CD14-positive monocyte (primary cell): Measurements from ENCODE around the gene UCMA. TPM values are rescaled to one million over a fixed set of nuclear protein-coding genes. Genes with fewer than 3 reads are reported as not detected.
A peak's percentile ranks its signal among the peaks of the same experiment; 100 is the strongest.
"Not testable (repeated sequence)": the region's sequence is repeated elsewhere in the genome, so short reads cannot be mapped to it uniquely, and the experiment has no call there.

Experiments
- DNase-seq, 3 donors: peaks; one replicate each; pipeline ENCODE4 v3.0.0-alpha.2; 2011 to 2022
- H2AFZ ChIP-seq: 2 replicates; pipeline ENCODE4 v1.6.0; 2012; ENCODE audit warnings: mild to moderate bottlenecking, low read depth, low read length, inconsistent platforms; ENCODE audit not compliant: insufficient read depth, poor library complexity, severe bottlenecking
- H3K27ac ChIP-seq, 2 donors: 1 replicate in 1 of 2; 2 replicates in 1 of 2; pipeline ENCODE4 v1.5.1; 2012 to 2013; ENCODE audit warnings: low read length in 2 of 2, control low read depth in 1 of 2, inconsistent platforms in 1 of 2, low read depth in 1 of 2, mild to moderate bottlenecking in 1 of 2
- H3K27me3 ChIP-seq, 2 donors: one replicate each; pipeline versions ENCODE4 v1.6.0 to v1.6.1; 2011 to 2013; ENCODE audit warnings: low read length in 2 of 2; ENCODE audit not compliant: control insufficient read depth in 2 of 2, insufficient read depth in 2 of 2
- H3K36me3 ChIP-seq, 2 donors: replicated peaks in 1 of 2; 1 replicate in 1 of 2; 2 replicates in 1 of 2; pipeline versions ENCODE4 v1.5.1 to v1.6.1; 2012 to 2013; ENCODE audit warnings: low read length in 2 of 2, control low read depth in 1 of 2, inconsistent platforms in 1 of 2, mild to moderate bottlenecking in 1 of 2; ENCODE audit not compliant: insufficient read depth in 2 of 2, control insufficient read depth in 1 of 2
- H3K4me1 ChIP-seq, 2 donors: 1 replicate in 1 of 2; 2 replicates in 1 of 2; pipeline versions ENCODE4 v1.5.1 to v1.6.1; 2012 to 2013; ENCODE audit warnings: low read length in 2 of 2, control low read depth in 1 of 2, inconsistent platforms in 1 of 2, mild to moderate bottlenecking in 1 of 2, moderate library complexity in 1 of 2; ENCODE audit not compliant: insufficient read depth in 2 of 2, control insufficient read depth in 1 of 2
- H3K4me2 ChIP-seq: replicated peaks from 2 replicates; pipeline ENCODE3; 2012; ENCODE audit warnings: low read length, moderate library complexity, mild to moderate bottlenecking; ENCODE audit not compliant: poor library complexity, severe bottlenecking; ENCODE audit errors: extremely low read depth
- H3K4me3 ChIP-seq, 3 experiments: fragments of 200-600 bp in 1 of 3; sonication (generic) in 1 of 3; replicated peaks in 1 of 3; 1 replicate in 2 of 3; 2 replicates in 1 of 3; pipeline ENCODE4 v1.5.1; 2011 to 2013; ENCODE audit warnings: low read length in 3 of 3, mild to moderate bottlenecking in 3 of 3, control low read depth in 2 of 3, low read depth in 2 of 3, inconsistent platforms in 1 of 3, moderate library complexity in 1 of 3
- H3K79me2 ChIP-seq: 2 replicates; pipeline ENCODE4 v1.6.0; 2012; ENCODE audit warnings: mild to moderate bottlenecking, control low read depth, inconsistent platforms, low read length, moderate library complexity; ENCODE audit not compliant: insufficient read depth
- H3K9ac ChIP-seq: 2 replicates; pipeline ENCODE4 v1.6.0; 2017; ENCODE audit warnings: low read length, mild to moderate bottlenecking; ENCODE audit not compliant: insufficient read depth, poor library complexity, severe bottlenecking
- H3K9me3 ChIP-seq, 2 donors: replicated peaks in 1 of 2; 1 replicate in 1 of 2; 2 replicates in 1 of 2; pipeline versions ENCODE4 v1.5.1 to v1.6.1; 2012 to 2013; ENCODE audit warnings: low read length in 2 of 2, control low read depth in 1 of 2; ENCODE audit not compliant: control insufficient read depth in 1 of 2, insufficient read depth in 1 of 2
- H4K20me1 ChIP-seq: 2 replicates; pipeline ENCODE4 v1.6.0; 2012; ENCODE audit warnings: mild to moderate bottlenecking, low read length, control low read depth, moderate library complexity; ENCODE audit not compliant: insufficient read depth
- H3K27ac Mint-ChIP-seq, 7 donors: one replicate each; pipeline ENCODE4 v1.8.0; 2020; ENCODE audit warnings: mild to moderate bottlenecking in 7 of 7, mixed read lengths in 7 of 7, moderate library complexity in 6 of 7, inconsistent platforms in 2 of 7
- H3K27me3 Mint-ChIP-seq, 3 donors: one replicate each; pipeline ENCODE4 v1.8.0; 2021 to 2022; ENCODE audit warnings: low read depth in 3 of 3, mild to moderate bottlenecking in 3 of 3, mixed read lengths in 3 of 3, moderate library complexity in 3 of 3, inconsistent platforms in 1 of 3
- H3K36me3 Mint-ChIP-seq, 2 donors: one replicate each; pipeline ENCODE4 v1.8.0; 2020; ENCODE audit warnings: mixed read lengths in 2 of 2, inconsistent platforms in 1 of 2, mild to moderate bottlenecking in 1 of 2
- H3K4me1 Mint-ChIP-seq: one replicate; pipeline ENCODE4 v1.8.0; 2020; ENCODE audit warnings: mild to moderate bottlenecking, mixed read lengths
- H3K4me3 Mint-ChIP-seq, 2 donors: one replicate each; pipeline ENCODE4 v1.8.0; 2020; ENCODE audit warnings: mild to moderate bottlenecking in 2 of 2, mixed read lengths in 2 of 2, moderate library complexity in 1 of 2
- H3K9me3 Mint-ChIP-seq, 7 donors: one replicate each; pipeline ENCODE4 v1.8.0; 2020 to 2022; ENCODE audit warnings: mixed read lengths in 7 of 7, mild to moderate bottlenecking in 6 of 7, moderate library complexity in 6 of 7, inconsistent platforms in 2 of 7
- CTCF ChIP-seq: fragments of 200-600 bp; IDR thresholded peaks from one replicate; pipeline ENCODE4 v1.8.0; 2022; ENCODE audit warnings: antibody characterized with exemption, mild to moderate bottlenecking
- WGBS: methylation state at CpG from one replicate; pipeline ENCODE4 v1.1.5; 2013; ENCODE audit warnings: missing lambda C conversion rate; ENCODE audit not compliant: insufficient coverage; 5-methylcytosine and 5-hydroxymethylcytosine counted together
- intact Hi-C, 2 donors: fragments of 100-400 bp; cut with micrococcal nuclease; formaldehyde crosslinking; loops; one replicate each; pipeline versions ENCODE4 v1.15.0 to v1.15.1; 2023
- polyA plus RNA-seq, 3 donors: library from polyadenylated mRNA; depleted of rRNA in 1 of 3; unstranded in 2 of 3; stranded (reverse) in 1 of 3; fragments of 300-500 nt in 2 of 3; fragments of >200 nt in 1 of 3; fragmentation: Illumina TruSeq in 2 of 3; gene quantifications; 1 replicate in 2 of 3; 2 replicates in 1 of 3; pipeline ENCODE4 v1.2.3, GENCODE V29; 2012 to 2021

UCMA gene
- polyA plus RNA-seq, 3 donors = not detected

DNA sequence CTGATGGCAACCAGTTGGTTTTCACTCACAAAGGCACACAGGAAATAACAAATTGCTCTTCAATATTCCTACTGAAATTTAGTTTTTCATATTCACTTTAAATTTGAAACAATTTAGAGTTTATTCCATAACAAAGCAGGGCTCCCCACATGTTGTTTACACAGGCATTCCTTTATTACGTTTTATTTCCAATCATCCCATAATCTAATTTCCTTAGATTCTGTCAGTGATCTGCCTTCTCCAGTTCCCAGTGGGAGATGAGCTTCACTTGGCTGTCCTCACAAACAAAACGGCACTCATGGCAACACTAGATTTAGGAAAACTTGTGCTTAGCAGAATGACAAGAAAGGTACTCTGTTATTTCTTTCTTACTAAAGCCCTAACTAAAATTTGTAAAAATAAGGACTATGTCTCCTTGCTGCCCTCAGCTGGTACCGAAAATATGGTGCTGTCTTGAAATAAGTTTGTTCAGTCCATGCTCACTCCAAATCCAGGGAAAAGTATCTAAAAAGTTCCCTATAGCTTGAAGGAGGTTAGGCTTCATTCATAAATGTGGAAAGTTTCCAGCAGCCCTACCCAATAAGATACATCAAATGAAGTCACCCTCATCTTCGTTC, 42.7 kb upstream of the UCMA start:
- H3K27me3 ChIP-seq = no peaks in the 10 kb centered on the region
- H3K79me2 ChIP-seq = no peaks in the 10 kb centered on the region
- WGBS = no CpG with 5 or more reads among the region's 4 CpGs
- H3K36me3 Mint-ChIP-seq = peaks cover 10 to 14% of the 10 kb centered on the region in 2 donors
- H3K9me3 ChIP-seq = no peaks in the 10 kb centered on the region
- H3K4me3 ChIP-seq = no peak overlapping the region
- peaks cover 0 to 2% (median 0%) of the 10 kb centered on the region in 3 donors for H3K27me3 Mint-ChIP-seq
- H2AFZ ChIP-seq = no peak overlapping the region
- no peak for DNase-seq
- no peak for TF ChIP-seq CTCF
- H4K20me1 ChIP-seq = no peaks in the 10 kb centered on the region
- H3K4me3 Mint-ChIP-seq = no peak overlapping the region
- H3K9ac ChIP-seq = no peak overlapping the region
- no peak overlapping the region for H3K4me2 ChIP-seq
- H3K9me3 Mint-ChIP-seq = peaks cover 0 to 2% (median 0%) of the 10 kb centered on the region in 7 donors
- no peaks in the 10 kb centered on the region for H3K4me1 ChIP-seq
- no peaks in the 10 kb centered on the region for H3K4me1 Mint-ChIP-seq
- no peak overlapping the region for H3K27ac Mint-ChIP-seq
- no peak overlapping the region for H3K27ac ChIP-seq
- intact Hi-C loops = no loop called here
- H3K36me3 ChIP-seq = peaks cover 0 to 7% of the 10 kb centered on the region in 2 donors

- peaks cover 10 to 13% of the 10 kb centered on the region in 2 donors for H3K36me3 Mint-ChIP-seq
These were observed 42.0 kb upstream of the UCMA start for GRCh38 chr10:13276146-13276545.

More at GRCh38 chr10:13276146-13276545, 42.0 kb upstream of the UCMA start:
- H3K4me3 Mint-ChIP-seq, H3K27me3 ChIP-seq, H3K36me3 ChIP-seq, H3K27ac ChIP-seq, H2AFZ ChIP-seq, H3K4me2 ChIP-seq, H3K9me3 Mint-ChIP-seq, H4K20me1 ChIP-seq, H3K79me2 ChIP-seq, DNase-seq, H3K9me3 ChIP-seq, H3K4me1 ChIP-seq, H3K27me3 Mint-ChIP-seq, intact Hi-C loops, H3K4me1 Mint-ChIP-seq, H3K9ac ChIP-seq, H3K4me3 ChIP-seq: not testable (repeated sequence)
- H3K27ac Mint-ChIP-seq = peak overlapping the region in 2 of 7 donors; percentile 15 to 18
- 93% methylated on average over 3 of the region's 11 CpGs for WGBS
